Astrocyte (in vitro differentiated cells and primary cell): ENCODE data around the gene ZFPM1.

Experiments used
- EZH2 ChIP-seq: IDR thresholded peaks from 2 replicates; pipeline ENCODE4 v1.6.1; 2012; ENCODE audit warnings: mild to moderate bottlenecking, low read length, inconsistent platforms; ENCODE audit not compliant: insufficient read depth
- TF ChIP-seq, protein P1 (sequence below): IDR thresholded peaks from 2 replicates; pipeline ENCODE4 v1.5.1; 2011; ENCODE audit warnings: low read depth, mild to moderate bottlenecking, inconsistent platforms, low read length, moderate library complexity; ENCODE audit not compliant: insufficient read depth

DNA sequence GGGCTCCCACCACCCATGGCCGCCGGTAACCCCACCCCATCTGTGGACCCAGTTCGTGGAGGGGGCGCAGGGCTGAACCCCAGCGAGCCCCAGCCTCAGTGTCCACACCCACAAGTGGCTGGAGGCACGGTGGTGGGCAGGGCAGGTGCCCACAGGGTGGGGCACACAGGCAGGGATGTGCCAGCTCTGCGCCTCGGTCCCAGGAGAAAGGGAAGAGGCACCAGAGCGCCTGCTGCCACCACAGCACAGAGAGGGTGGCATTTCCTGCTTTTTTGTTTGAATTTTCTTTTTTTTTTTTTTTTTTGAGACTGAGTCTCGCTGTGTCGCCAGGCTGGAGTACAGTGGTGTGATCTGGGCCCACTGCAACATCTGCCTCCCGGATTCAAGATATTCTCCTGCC lies 19.0 kb downstream of the ZFPM1 start:
- TF ChIP-seq, protein P1, sequence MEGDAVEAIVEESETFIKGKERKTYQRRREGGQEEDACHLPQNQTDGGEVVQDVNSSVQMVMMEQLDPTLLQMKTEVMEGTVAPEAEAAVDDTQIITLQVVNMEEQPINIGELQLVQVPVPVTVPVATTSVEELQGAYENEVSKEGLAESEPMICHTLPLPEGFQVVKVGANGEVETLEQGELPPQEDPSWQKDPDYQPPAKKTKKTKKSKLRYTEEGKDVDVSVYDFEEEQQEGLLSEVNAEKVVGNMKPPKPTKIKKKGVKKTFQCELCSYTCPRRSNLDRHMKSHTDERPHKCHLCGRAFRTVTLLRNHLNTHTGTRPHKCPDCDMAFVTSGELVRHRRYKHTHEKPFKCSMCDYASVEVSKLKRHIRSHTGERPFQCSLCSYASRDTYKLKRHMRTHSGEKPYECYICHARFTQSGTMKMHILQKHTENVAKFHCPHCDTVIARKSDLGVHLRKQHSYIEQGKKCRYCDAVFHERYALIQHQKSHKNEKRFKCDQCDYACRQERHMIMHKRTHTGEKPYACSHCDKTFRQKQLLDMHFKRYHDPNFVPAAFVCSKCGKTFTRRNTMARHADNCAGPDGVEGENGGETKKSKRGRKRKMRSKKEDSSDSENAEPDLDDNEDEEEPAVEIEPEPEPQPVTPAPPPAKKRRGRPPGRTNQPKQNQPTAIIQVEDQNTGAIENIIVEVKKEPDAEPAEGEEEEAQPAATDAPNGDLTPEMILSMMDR = no peak
- TF ChIP-seq EZH2 = no peak
